Skeletal muscle tissue (tissue), 4 donors: ENCODE results near the gene GALE. TPM values are rescaled to one million over a fixed set of nuclear protein-coding genes. Genes with fewer than 3 reads are reported as not detected.
"Not testable (repeated sequence)": the region's sequence is repeated elsewhere in the genome, so short reads cannot be mapped to it uniquely, and the experiment has no call there.

ENCODE experiments used
- H3K27ac ChIP-seq: one replicate; pipeline ENCODE4 v1.7.0; 2013; ENCODE audit warnings: mild to moderate bottlenecking, low read depth, low read length, inconsistent platforms
- H3K27me3 ChIP-seq, 3 donors: one replicate each; pipeline ENCODE4 v1.7.0; 2013; ENCODE audit warnings: low read length in 3 of 3; ENCODE audit not compliant: control insufficient read depth in 3 of 3, insufficient read depth in 3 of 3
- H3K36me3 ChIP-seq, 3 donors: one replicate each; pipeline ENCODE4 v1.7.0; 2013; ENCODE audit warnings: low read length in 3 of 3; ENCODE audit not compliant: control insufficient read depth in 3 of 3, insufficient read depth in 3 of 3
- H3K4me1 ChIP-seq, 3 donors: one replicate each; pipeline ENCODE4 v1.7.0; 2013; ENCODE audit warnings: low read length in 3 of 3, mild to moderate bottlenecking in 3 of 3; ENCODE audit not compliant: control insufficient read depth in 3 of 3, insufficient read depth in 3 of 3
- H3K4me3 ChIP-seq, 3 donors: one replicate each; pipeline ENCODE4 v1.7.0; 2013; ENCODE audit warnings: low read length in 3 of 3
- H3K9ac ChIP-seq, 3 donors: one replicate each; pipeline ENCODE4 v1.7.0; 2013; ENCODE audit warnings: low read length in 3 of 3, mild to moderate bottlenecking in 3 of 3, moderate library complexity in 2 of 3, low read depth in 1 of 3
- H3K9me3 ChIP-seq, 3 donors: one replicate each; pipeline ENCODE4 v1.7.0; 2013; ENCODE audit warnings: low read length in 3 of 3; ENCODE audit not compliant: control insufficient read depth in 3 of 3
- total RNA-seq: library from RNA; depleted of rRNA; stranded (reverse); fragments of >200 nt; gene quantifications from one replicate; pipeline ENCODE4 v1.2.3, GENCODE V29; 2014
- donor health status: Osteomylitis.

Gene GALE
- total RNA-seq = 17.2 TPM

- H3K4me1 ChIP-seq = peaks cover 19 to 37% (median 25%) of the 10 kb centered on the region in 3 donors
- H3K27ac ChIP-seq = peak within 1 kb of the TSS; percentile 88
- H3K4me3 ChIP-seq = peak within 1 kb of the TSS; percentile 85 to 90 (median 87)
- H3K36me3 ChIP-seq = peaks cover 19 to 34% (median 34%) of the 10 kb centered on the region in 3 donors
- H3K9me3 ChIP-seq = no peaks in the 10 kb centered on the region
- no peaks in the 10 kb centered on the region for H3K27me3 ChIP-seq
- H3K9ac ChIP-seq = peak within 1 kb of the TSS; percentile 85 to 87 (median 86)
These were observed at the start of gene GALE for GRCh38 chr1:23800400-23801337. Gene GALE (minus strand): TSS chr1:23800754. CDS start chr1:23799007, 1,747 bp downstream.

DNA sequence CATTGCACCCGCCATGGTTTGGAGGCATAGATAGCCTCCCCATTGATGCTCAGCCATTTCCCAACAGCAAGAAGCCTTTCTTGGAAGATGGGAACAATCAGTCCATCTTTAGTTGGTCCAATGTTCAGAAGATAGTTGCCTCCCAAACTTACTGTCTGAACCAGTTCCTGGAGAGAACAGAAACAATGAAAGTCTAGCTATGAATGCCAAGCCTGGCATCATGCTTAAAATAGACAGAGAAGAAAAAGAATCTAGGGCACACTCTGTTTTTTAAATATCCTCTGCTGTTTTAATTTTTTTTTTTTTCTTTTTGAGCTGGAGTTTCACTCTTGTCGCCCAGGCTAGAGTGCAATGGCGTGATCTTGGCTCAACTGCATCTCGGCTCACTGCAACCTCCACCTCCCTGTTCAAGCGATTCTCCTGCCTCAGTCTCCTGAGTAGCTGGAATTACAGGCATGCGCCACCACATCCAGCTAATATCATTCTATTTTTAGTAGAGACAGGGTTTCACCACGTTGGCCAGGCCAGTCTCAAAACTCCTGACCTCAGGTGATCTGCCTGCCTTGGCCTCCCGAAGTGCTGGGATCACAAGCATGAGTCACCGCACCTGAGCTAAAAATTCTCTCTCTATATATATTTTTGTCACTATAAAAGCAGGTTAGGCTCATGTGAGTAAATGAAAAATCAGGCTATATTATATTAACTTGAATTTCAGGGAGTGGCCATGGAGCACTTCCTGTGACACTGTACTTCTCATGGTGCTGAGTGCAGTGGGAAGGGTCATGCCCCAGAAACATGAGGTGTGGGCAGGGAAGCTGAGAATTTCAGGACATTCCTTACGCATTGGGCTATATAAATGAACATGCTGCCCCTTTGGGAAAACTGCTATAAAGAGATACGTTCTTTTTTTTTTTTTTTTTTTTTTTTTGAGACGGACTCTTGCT lies 48.4 kb upstream of the GALE start:
- Histone ChIP-seq H3K27me3 (no peaks in the 10 kb centered on the region), H3K4me1 (peaks cover 13 to 21% (median 16%) of the 10 kb centered on the region in 3 donors), H3K4me3 (peak overlapping the region; percentile 38 to 59 (median 48)), H3K27ac (peak overlapping the region; percentile 78), H3K9me3 (no peaks in the 10 kb centered on the region), H3K9ac (peak overlapping the region; percentile 12 to 72 (median 15)), H3K36me3 (peaks cover 5 to 17% (median 6%) of the 10 kb centered on the region in 3 donors)

GRCh38 chr1:23847482-23848095 lies 47.0 kb upstream of the GALE start:
- H3K27ac ChIP-seq, H3K4me3 ChIP-seq: not testable (repeated sequence)
- H3K36me3 ChIP-seq = peaks cover 5 to 17% (median 6%) of the 10 kb centered on the region in 3 donors

GRCh38 chr1:23845163-23845562 lies 44.6 kb upstream of the GALE start:
- peaks cover 13 to 21% (median 16%) of the 10 kb centered on the region in 3 donors for H3K4me1 ChIP-seq
- H3K9ac ChIP-seq = no peak overlapping the region
- H3K9me3 ChIP-seq = no peaks in the 10 kb centered on the region
- H3K4me3 ChIP-seq = no peak overlapping the region
- peaks cover 5 to 17% (median 6%) of the 10 kb centered on the region in 3 donors for H3K36me3 ChIP-seq
- H3K27me3 ChIP-seq = no peaks in the 10 kb centered on the region
- peak overlapping the region; percentile 59 for H3K27ac ChIP-seq

More at GRCh38 chr1:23847482-23848095, 47.0 kb upstream of the GALE start:
- not testable (repeated sequence) for H3K27me3 ChIP-seq, H3K9me3 ChIP-seq, H3K9ac ChIP-seq
- peaks cover 13 to 21% (median 16%) of the 10 kb centered on the region in 3 donors for H3K4me1 ChIP-seq

GRCh38 chr1:23843644-23844043 lies 43.1 kb upstream of the GALE start:
- no peak overlapping the region for H3K27ac ChIP-seq
- H3K4me1 ChIP-seq = peaks cover 10 to 19% (median 16%) of the 10 kb centered on the region in 3 donors
- no peak overlapping the region for H3K9ac ChIP-seq
- H3K36me3 ChIP-seq = peaks cover 5 to 17% (median 6%) of the 10 kb centered on the region in 3 donors
- H3K9me3 ChIP-seq = no peaks in the 10 kb centered on the region
- no peaks in the 10 kb centered on the region for H3K27me3 ChIP-seq
- H3K4me3 ChIP-seq = no peak overlapping the region

- H3K27me3 ChIP-seq = no peaks in the 10 kb centered on the region
- no peaks in the 10 kb centered on the region for H3K9me3 ChIP-seq
- H3K4me3 ChIP-seq = peak overlapping the region; percentile 60 to 71 (median 68)
- H3K9ac ChIP-seq = peak overlapping the region in 2 of 3 donors; percentile 50 to 62
- peaks cover 4 to 9% (median 4%) of the 10 kb centered on the region in 3 donors for H3K4me1 ChIP-seq
- no peaks in the 10 kb centered on the region for H3K36me3 ChIP-seq
- no peak overlapping the region for H3K27ac ChIP-seq
These were observed 37.9 kb upstream of the GALE start for GRCh38 chr1:23838401-23838866.

DNA sequence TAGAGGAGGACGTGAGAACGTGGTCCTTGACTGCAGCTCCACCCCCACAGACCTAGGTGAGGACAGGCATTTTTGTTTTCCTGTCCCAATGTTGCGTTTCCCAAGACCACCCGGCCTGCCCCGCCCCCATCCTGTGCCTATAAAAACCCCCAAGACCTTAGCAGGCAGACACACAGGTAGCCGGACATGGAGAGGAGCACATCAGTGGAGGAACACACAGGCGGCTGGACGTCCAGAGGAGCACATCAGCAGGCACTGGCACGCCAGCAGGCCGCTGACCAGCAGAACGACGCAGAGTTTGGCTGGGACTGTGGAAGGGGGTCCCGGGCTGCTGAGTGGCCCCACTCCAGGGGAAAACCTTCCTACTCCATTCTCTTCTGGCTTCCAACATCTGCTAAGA lies 37.4 kb upstream of the GALE start:
- Histone ChIP-seq H3K27ac (no peak overlapping the region), H3K4me3 (peak overlapping the region in 2 of 3 donors; percentile 60 to 68), H3K9ac (peak overlapping the region in 1 of 3 donors; percentile 50), H3K27me3 (no peaks in the 10 kb centered on the region), H3K9me3 (no peaks in the 10 kb centered on the region), H3K36me3 (no peaks in the 10 kb centered on the region), H3K4me1 (peaks cover 4 to 9% (median 4%) of the 10 kb centered on the region in 3 donors)

GRCh38 chr1:23836037-23836436 lies 35.5 kb upstream of the GALE start:
- Histone ChIP-seq H3K9me3 (no peaks in the 10 kb centered on the region), H3K4me3 (no peak overlapping the region), H3K4me1 (peaks cover 4 to 9% (median 4%) of the 10 kb centered on the region in 3 donors), H3K9ac (no peak overlapping the region), H3K27ac (no peak overlapping the region), H3K27me3 (no peaks in the 10 kb centered on the region), H3K36me3 (no peaks in the 10 kb centered on the region)

- not testable (repeated sequence) for H3K9ac ChIP-seq, H3K9me3 ChIP-seq, H3K36me3 ChIP-seq, H3K27ac ChIP-seq, H3K4me3 ChIP-seq, H3K4me1 ChIP-seq, H3K27me3 ChIP-seq
These were observed 33.6 kb upstream of the GALE start for GRCh38 chr1:23834156-23834555.
